ENCODE measurements around the gene SLC26A1. TPM values are rescaled to one million over a fixed set of nuclear protein-coding genes. Genes with fewer than 3 reads are reported as not detected.
A peak's percentile ranks its signal among the peaks of the same experiment; 100 is the strongest.
"Not testable (repeated sequence)": the region's sequence is repeated elsewhere in the genome, so short reads cannot be mapped to it uniquely, and the experiment has no call there.

Gene SLC26A1
- total RNA-seq, 1 experiment from 2014 or later = not detected

GRCh38 chr4:1002631-1003251 is 9.5 kb upstream of the SLC26A1 start:
- no peaks in the 10 kb centered on the region for H3K36me3 ChIP-seq
- H3K27me3 ChIP-seq = peaks cover 3% of the 10 kb centered on the region; the same call in 1 of the 2 replicates
- no peak overlapping the region for H3K4me3 ChIP-seq
- H3K9me3 ChIP-seq (replicated peaks) = no peaks in the 10 kb centered on the region
- DNase-seq = no peak
- H3K4me1 ChIP-seq = no peaks in the 10 kb centered on the region
- H3K27ac ChIP-seq = no peak overlapping the region

GRCh38 chr4:1002131-1002630 is 9.0 kb upstream of the SLC26A1 start:
- Histone ChIP-seq H3K9me3 (replicated peaks) (no peaks in the 10 kb centered on the region), H3K36me3 (no peaks in the 10 kb centered on the region), H3K4me1 (no peaks in the 10 kb centered on the region), H3K27ac (no peak overlapping the region), H3K4me3 (no peak overlapping the region), H3K27me3 (peaks cover 5% of the 10 kb centered on the region; the same call in 1 of the 2 replicates)
- DNase-seq = no peak

GRCh38 chr4:1001561-1002130 is 8.4 kb upstream of the SLC26A1 start:
- no peak overlapping the region for H3K4me3 ChIP-seq
- no peaks in the 10 kb centered on the region for H3K4me1 ChIP-seq
- no peaks in the 10 kb centered on the region for H3K9me3 ChIP-seq (replicated peaks)
- no peak for DNase-seq
- H3K27ac ChIP-seq = no peak overlapping the region
- H3K27me3 ChIP-seq = peaks cover 5% of the 10 kb centered on the region; the same call in 1 of the 2 replicates
- H3K36me3 ChIP-seq = no peaks in the 10 kb centered on the region

DNA sequence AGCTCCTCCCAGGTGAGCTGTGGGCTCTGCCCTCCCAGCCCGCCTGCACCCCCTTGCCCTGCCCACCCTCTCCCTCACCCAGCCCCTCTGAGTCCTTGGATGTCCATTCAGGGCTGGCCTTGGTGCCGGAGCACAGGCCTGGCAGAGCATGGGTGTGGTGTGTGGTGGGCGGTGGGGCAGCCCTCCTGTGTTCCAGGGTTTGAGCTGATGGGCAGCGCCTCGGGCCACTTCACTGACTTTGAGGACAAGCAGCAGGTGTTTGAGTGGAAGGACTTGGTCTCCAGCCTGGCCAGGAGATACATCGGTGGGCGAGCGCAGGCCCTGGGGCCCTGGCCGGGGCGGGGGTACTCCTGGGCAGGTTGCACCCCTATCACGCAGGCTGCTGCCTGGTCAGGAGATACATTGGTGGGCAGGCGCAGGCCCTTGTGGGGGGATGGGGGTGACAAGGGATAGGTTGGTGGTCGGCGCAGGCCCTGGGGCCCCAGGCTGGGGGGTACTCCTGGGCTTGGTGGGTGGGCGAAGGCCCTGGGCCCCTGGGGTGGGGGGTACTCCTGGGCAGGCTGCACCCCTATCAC is 7.6 kb upstream of the SLC26A1 start:
- no peaks in the 10 kb centered on the region for H3K4me1 ChIP-seq
- no peaks in the 10 kb centered on the region for H3K36me3 ChIP-seq
- H3K27me3 ChIP-seq = peaks cover 5% of the 10 kb centered on the region; the same call in 1 of the 2 replicates
- no peak overlapping the region for H3K27ac ChIP-seq
- no peak overlapping the region for H3K4me3 ChIP-seq
- no peak for DNase-seq
- no peaks in the 10 kb centered on the region for H3K9me3 ChIP-seq (replicated peaks)

DNA sequence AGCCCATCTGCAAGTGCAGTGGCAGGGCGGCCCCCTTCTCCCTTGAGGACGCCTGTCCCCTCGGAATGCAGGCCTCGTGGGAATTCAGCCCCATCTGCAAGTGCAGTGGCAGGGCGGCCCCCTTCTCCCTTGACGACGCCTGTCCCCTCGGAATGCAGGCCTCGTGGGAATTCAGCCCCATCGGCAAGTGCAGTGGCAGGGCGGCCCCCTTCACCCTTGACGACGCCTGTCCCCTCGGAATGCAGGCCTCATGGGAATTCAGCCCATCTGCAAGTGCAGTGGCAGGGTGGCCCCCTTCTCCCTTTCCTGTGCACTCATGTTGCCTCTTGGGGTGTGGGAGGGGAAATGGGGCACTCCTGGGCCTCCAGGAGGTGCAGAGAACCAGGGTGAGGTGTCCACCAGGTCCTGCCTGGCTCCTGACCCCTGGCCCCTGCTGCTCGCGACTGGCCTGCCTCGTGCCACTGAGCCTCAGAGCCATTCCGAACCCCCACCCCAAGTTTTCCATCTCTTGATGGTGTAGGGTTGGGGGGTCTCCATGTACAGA is 6.8 kb upstream of the SLC26A1 start:
- no peaks in the 10 kb centered on the region for H3K4me1 ChIP-seq
- no peak overlapping the region for H3K4me3 ChIP-seq
- no peak for DNase-seq
- peaks cover 5% of the 10 kb centered on the region; the same call in 1 of the 2 replicates for H3K27me3 ChIP-seq
- no peak overlapping the region for H3K27ac ChIP-seq
- H3K9me3 ChIP-seq (replicated peaks) = no peaks in the 10 kb centered on the region
- no peaks in the 10 kb centered on the region for H3K36me3 ChIP-seq

DNA sequence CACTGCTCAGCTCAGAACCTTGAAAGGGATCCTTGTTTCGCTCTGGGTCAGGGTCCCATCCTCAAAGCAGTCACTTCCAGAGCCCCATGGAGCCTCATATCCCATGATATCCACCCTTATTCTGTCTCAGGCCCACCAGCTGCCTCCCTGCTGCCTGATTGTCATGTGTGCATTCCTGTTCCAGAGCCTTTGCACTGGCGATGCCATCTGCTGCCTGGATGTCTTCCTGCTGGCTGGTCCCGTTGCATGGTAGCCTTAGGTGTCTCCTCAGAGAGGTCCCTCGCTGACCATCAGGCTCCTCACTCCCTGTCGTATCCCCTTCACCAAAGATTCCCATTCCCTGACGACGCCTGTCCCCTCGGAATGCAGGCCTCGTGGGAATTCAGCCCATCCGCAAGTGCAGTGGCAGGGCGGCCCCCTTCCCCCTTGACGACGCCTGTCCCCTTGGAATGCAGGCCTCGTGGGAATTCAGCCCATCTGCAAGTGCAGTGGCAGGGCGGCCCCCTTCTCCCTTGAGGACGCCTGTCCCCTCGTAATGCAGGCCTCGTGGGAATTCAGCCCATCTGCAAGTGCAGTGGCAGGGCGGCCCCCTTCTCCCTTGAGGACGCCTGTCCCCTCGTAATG is 6.1 kb upstream of the SLC26A1 start:
- H3K27me3 ChIP-seq; H3K36me3 ChIP-seq; DNase-seq; H3K9me3 ChIP-seq (replicated peaks); H3K27ac ChIP-seq; H3K4me3 ChIP-seq; H3K4me1 ChIP-seq: not testable (repeated sequence)

DNA sequence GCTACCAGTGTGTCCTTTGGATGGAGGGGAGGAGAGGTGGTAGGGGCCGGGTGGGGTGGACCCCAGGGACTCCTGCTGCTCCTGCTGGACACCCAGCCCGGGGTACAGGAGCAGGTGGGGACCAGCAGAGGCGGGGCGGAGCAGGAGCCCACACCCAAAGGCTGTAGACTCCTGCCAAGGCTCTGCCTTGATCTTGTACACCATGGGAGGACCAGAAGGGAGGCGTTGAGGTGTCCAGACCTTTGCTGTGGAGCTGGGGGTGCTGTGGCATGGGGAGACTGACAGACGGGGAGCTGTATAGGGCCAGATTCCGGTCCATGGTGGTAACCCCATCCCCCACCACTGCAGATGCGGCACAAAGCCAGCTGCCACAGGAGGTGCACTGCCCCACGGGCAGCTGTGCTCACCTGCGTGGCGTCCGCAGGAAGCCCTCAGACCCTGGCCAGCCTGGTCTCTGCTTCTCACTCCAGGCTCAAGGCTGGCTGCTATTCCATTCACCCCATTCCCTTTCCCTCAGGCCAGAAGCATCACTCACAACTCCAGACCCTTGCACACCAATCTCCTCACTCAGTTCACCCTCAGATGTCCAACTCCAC is 5.0 kb upstream of the SLC26A1 start:
- DNase-seq = no peak
- H3K27ac ChIP-seq = no peak overlapping the region
- H3K27me3 ChIP-seq = peaks cover 5% of the 10 kb centered on the region; the same call in 1 of the 2 replicates
- no peaks in the 10 kb centered on the region; the same call in 1 of the 2 replicates for H3K4me1 ChIP-seq
- no peaks in the 10 kb centered on the region for H3K36me3 ChIP-seq
- H3K4me3 ChIP-seq = no peak overlapping the region
- no peaks in the 10 kb centered on the region for H3K9me3 ChIP-seq (replicated peaks)

DNA sequence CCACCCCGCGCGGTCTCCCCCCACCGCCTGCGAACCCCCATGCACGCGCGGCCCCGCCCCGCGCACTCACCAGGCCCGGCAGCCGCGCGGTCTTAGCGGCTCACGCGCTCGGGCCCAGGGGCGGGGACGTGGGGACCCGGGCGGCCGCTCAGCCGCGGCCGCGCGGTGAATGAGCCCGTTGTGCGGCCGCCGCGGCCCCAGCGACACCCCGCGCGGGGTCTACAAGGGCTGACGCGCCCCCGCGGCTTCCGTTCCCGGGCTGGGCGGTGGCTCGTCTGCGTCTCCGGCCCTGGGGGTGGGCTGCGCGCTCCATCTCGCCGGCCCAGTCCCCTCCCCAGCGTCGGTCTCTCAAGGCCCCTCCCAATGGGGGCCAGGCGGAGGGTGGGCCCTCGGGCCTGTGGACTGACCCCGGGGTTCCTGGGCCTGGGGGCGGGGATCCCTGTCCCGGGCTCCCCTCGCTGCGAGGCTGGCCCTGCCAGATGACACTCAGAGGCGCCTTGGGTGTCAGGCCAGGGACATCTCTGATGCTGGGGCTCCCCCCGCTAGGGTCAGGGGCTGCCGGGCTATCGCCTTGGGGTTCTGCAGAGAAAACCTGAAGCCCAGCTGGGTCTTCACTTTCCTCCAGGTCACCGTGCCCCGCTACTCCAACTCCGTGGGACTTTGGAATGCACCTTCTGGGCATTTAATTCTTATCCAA is 4.3 kb upstream of the SLC26A1 start:
- DNase-seq = no peak
- H3K27me3 ChIP-seq = peaks cover 5% of the 10 kb centered on the region; the same call in 1 of the 2 replicates

DNA sequence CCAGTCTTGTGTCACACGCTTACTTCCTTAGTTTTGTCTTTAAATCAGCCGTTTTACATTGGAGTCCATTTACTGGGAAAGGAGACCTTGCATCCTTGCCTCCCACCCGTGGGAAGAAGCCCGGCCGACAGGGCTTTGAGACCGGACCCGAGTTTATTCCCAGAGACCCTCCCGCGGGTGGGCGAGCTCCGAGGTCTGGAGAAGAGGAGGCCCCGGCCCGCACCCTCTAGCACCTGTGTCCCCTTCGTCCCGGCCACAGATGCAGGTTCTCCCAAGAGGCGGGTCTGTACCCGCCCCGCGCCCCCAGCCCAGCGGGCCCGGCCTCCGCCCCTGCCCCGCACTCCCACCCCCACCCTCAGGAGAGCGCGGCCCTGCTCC is 3.8 kb upstream of the SLC26A1 start:
- no peaks in the 10 kb centered on the region for H3K9me3 ChIP-seq (replicated peaks)
- H3K27ac ChIP-seq = no peak overlapping the region
- no peaks in the 10 kb centered on the region; the same call in 1 of the 2 replicates for H3K4me1 ChIP-seq
- H3K36me3 ChIP-seq = no peaks in the 10 kb centered on the region
- no peak for DNase-seq
- peaks cover 5% of the 10 kb centered on the region; the same call in 1 of the 2 replicates for H3K27me3 ChIP-seq
- no peak overlapping the region for H3K4me3 ChIP-seq

More for the DNA sequence above, 4.3 kb upstream of the SLC26A1 start:
- H3K27ac ChIP-seq = no peak overlapping the region
- no peaks in the 10 kb centered on the region for H3K36me3 ChIP-seq
- H3K4me3 ChIP-seq = peak overlapping the region; percentile 25; the same call in 1 of the 2 replicates
- no peaks in the 10 kb centered on the region; the same call in 1 of the 2 replicates for H3K4me1 ChIP-seq
- no peaks in the 10 kb centered on the region for H3K9me3 ChIP-seq (replicated peaks)

DNA sequence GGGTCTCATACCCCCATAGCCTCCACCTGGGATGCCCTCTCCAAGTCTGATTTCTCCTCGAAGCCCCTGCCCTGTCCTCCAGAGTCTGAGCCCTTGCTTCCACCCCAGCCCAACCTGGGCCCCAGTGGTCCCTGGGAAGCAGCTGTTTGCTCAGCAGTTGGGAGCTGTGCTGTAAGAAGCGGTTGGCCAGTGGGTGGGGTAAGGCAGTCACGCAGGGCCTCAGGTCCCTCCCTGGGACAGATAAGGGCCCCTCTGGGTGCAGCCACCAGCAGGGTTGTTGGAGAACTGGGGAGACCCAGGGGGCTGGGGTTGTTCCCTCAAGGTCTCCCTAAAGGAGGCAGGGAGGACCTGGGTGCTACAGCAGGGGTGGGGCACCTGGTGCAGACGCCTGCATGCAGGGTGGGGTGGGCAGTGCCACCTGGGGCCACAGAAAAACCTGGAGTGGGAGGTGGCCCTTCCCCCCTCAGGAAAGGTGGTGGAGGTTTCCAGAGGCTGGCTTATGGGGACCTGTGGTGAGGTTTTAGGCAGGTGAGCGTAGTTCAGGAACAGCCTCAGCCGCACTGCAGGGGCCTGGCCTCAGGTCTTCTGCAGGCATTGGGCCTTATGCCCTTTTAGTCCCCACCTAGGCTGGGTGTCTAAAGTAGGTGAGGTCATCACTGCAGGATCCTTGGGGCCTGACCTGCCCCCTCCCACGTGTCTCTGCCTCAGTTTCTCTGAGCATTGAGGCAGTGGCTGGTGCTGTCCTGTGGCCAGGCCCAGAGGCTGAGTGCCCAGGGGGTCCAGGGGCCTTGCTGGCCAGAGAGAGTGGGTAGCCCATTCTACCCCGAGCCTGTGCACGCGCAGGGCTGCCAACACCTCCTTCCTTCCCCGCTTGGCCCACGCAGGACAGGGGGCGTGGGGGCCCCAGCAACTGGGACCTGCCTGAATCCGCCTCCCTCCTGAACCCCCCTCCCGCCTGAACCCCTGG is 3.1 kb upstream of the SLC26A1 start:
- Histone ChIP-seq H3K4me3 (no peak overlapping the region), H3K36me3 (no peaks in the 10 kb centered on the region), H3K27me3 (peaks cover 5% of the 10 kb centered on the region; the same call in 1 of the 2 replicates), H3K4me1 (no peaks in the 10 kb centered on the region; the same call in 1 of the 2 replicates), H3K9me3 (replicated peaks) (no peaks in the 10 kb centered on the region), H3K27ac (no peak overlapping the region)
- DNase-seq = no peak

DNA sequence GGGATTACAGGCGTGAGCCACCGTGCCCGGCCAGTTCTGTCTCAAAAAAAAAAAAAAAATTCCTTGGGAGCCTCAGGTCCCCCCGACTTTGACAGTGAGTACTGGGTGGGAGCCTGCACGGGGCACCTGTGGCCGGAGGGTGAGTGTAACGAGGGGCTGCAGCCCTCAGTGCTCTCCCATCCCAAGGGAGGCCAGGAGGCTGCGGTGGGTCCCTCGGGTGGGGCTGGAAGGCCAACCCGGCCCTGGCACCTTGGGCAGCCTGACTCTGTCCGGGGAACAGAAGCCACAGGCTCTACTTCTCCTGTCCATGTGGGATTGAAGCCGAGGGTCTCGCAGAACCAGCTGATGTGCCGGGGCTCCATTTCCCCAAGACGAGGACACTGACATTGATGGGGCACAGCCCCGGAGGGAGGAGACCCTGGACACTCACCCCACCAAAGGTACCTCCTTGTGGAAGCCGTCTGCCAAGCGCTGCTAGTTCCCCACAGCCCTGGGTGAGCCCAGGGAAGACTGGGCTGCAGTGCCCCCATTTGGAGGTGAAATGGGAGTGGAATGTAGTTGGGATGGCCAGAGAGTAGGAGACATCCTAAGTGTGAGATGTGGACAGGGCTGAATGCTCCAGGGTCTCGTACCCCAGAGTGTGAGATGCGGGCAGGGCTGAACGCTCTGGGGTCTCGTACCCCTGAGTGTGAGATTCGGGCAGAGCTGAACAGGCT is 2.3 kb upstream of the SLC26A1 start:
- Histone ChIP-seq H3K36me3 (no peaks in the 10 kb centered on the region), H3K4me3 (no peak overlapping the region), H3K9me3 (replicated peaks) (no peaks in the 10 kb centered on the region), H3K27ac (no peak overlapping the region), H3K27me3 (peaks cover 5% of the 10 kb centered on the region; the same call in 1 of the 2 replicates), H3K4me1 (no peaks in the 10 kb centered on the region; the same call in 1 of the 2 replicates)
- no peak for DNase-seq

DNA sequence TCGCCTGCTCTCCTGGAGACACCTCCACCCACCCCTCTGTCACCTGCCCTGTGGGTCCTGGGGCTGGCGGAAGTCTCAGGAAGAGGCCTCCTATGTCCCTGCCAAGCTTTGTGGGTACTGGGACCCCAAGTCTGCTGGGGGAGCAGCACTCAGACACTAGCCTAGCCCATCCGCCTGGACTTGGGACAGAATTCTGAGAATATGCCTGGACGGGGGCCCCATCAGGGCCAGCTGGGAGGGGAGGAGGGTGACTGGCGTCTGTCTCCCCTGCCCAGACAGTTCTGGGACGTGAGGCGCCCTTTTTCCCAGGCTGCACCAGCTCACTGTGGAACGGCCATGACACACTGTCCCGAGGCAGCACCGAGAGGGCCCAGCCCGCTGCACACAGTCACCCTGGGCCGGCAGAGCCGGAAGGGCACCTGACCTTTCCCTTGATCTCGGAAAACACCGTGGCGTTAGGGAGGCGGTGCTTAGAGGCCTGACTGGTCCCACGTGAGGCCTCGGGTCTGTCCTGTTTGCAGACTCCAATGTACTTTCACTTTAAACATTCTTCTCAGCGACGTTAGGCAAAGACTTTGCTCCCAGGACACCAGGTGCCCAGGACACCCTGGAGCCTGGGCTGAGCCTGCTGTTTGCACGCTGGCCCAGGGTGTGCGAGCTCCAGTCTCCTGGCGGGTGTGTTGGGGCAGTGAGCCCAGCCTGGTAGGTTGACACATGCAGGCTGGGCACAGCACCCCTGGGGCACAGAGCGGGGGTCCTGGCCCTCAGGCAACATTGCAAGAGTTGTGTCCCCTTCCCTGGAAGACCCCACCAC is 700 bp downstream of the SLC26A1 start:
- no peaks in the 10 kb centered on the region for H3K36me3 ChIP-seq
- DNase-seq = no peak
- no peak overlapping the region for H3K4me3 ChIP-seq
- no peak overlapping the region for H3K27ac ChIP-seq
- no peaks in the 10 kb centered on the region; the same call in 1 of the 2 replicates for H3K4me1 ChIP-seq
- H3K9me3 ChIP-seq (replicated peaks) = no peaks in the 10 kb centered on the region
- no peaks in the 10 kb centered on the region; the same call in 1 of the 2 replicates for H3K27me3 ChIP-seq

Measured in SJCRH30 (cell line).